Osteoblast (primary cell): ENCODE measurements around the gene SUMO3. TPM values are rescaled to one million over a fixed set of nuclear protein-coding genes. Genes with fewer than 3 reads are reported as not detected.

Experiments
- DNase-seq: peaks from one replicate; pipeline ENCODE4 v3.0.0; 2011; ENCODE audit warnings: low spot score, mixed read lengths; ENCODE audit not compliant: insufficient read length; ENCODE audit errors: missing footprints
- H2AFZ ChIP-seq: 2 replicates; pipeline ENCODE4 v1.6.0; 2011; ENCODE audit warnings: mild to moderate bottlenecking, low read length
- H3K27ac ChIP-seq: 2 replicates; pipeline ENCODE4 v1.5.1; 2011; ENCODE audit warnings: mild to moderate bottlenecking, low read depth, low read length, moderate library complexity
- H3K27me3 ChIP-seq: 2 replicates; pipeline ENCODE4 v1.6.0; 2012; ENCODE audit warnings: mild to moderate bottlenecking, control low read depth, inconsistent platforms, low read length, moderate library complexity; ENCODE audit not compliant: insufficient read depth
- H3K36me3 ChIP-seq: 2 replicates; pipeline ENCODE4 v1.5.1; 2011; ENCODE audit warnings: mild to moderate bottlenecking, low read length, control low read depth, moderate library complexity; ENCODE audit not compliant: insufficient read depth
- H3K4me1 ChIP-seq: 2 replicates; pipeline ENCODE4 v1.5.1; 2011; ENCODE audit warnings: mild to moderate bottlenecking, low read length, control low read depth, moderate library complexity; ENCODE audit not compliant: insufficient read depth
- H3K4me2 ChIP-seq: 2 replicates; pipeline ENCODE4 v1.6.0; 2011; ENCODE audit warnings: mild to moderate bottlenecking, low read length; ENCODE audit not compliant: insufficient read depth
- H3K4me3 ChIP-seq: fragments of 200-600 bp; sonication (generic); 3 replicates; pipeline ENCODE4 v1.5.1; 2012; ENCODE audit warnings: mild to moderate bottlenecking, low read length, inconsistent platforms; ENCODE audit not compliant: insufficient read depth
- H3K79me2 ChIP-seq: 2 replicates; pipeline ENCODE4 v1.6.0; 2012; ENCODE audit warnings: mild to moderate bottlenecking, low read length, control low read depth, inconsistent platforms; ENCODE audit not compliant: insufficient read depth
- H3K9me3 ChIP-seq: 2 replicates; pipeline ENCODE4 v1.5.1; 2011; ENCODE audit warnings: low read depth, low read length, control low read depth
- H4K20me1 ChIP-seq: 2 replicates; pipeline ENCODE4 v1.6.0; 2012; ENCODE audit warnings: mild to moderate bottlenecking, low read length, control low read depth; ENCODE audit not compliant: insufficient read depth
- CTCF ChIP-seq: IDR thresholded peaks from 2 replicates; pipeline ENCODE4 v1.5.1; 2011; ENCODE audit warnings: mild to moderate bottlenecking, low read depth, low read length, moderate library complexity; ENCODE audit errors: extremely low read depth
- total RNA-seq: library from RNA; depleted of rRNA; stranded (reverse); fragments of >200 nt; gene quantifications from 2 replicates; pipeline ENCODE4 v1.2.3, GENCODE V29; 2012

SUMO3 gene
- total RNA-seq, 1 donor = 80.7 TPM

GRCh38 chr21:44856131-44856530 is 38.3 kb upstream of the SUMO3 start:
- Histone ChIP-seq H3K4me1 (no peaks in the 10 kb centered on the region), H3K9me3 (no peaks in the 10 kb centered on the region), H3K27me3 (no peaks in the 10 kb centered on the region), H3K79me2 (peaks cover 94% of the 10 kb centered on the region), H3K27ac (no peak overlapping the region), H3K36me3 (peaks cover 89% of the 10 kb centered on the region), H3K4me2 (no peak overlapping the region), H3K4me3 (no peak overlapping the region), H4K20me1 (peaks cover 83% of the 10 kb centered on the region), H2AFZ (no peak overlapping the region)
- TF ChIP-seq CTCF = no peak
- DNase-seq = peak; percentile 15

GRCh38 chr21:44855572-44855971 is 37.7 kb upstream of the SUMO3 start:
- no peaks in the 10 kb centered on the region for H3K4me1 ChIP-seq
- H3K36me3 ChIP-seq = peaks cover 92% of the 10 kb centered on the region
- no peak for TF ChIP-seq CTCF

GRCh38 chr21:44854664-44855446 is 37.0 kb upstream of the SUMO3 start:
- no peak overlapping the region for H3K4me2 ChIP-seq
- no peak for TF ChIP-seq CTCF
- peaks cover 92% of the 10 kb centered on the region for H3K36me3 ChIP-seq
- no peaks in the 10 kb centered on the region for H3K4me1 ChIP-seq
- peaks cover 81% of the 10 kb centered on the region for H4K20me1 ChIP-seq
- H3K9me3 ChIP-seq = no peaks in the 10 kb centered on the region
- no peak overlapping the region for H3K27ac ChIP-seq
- H3K79me2 ChIP-seq = peaks cover 90% of the 10 kb centered on the region
- H3K4me3 ChIP-seq = no peak overlapping the region
- no peaks in the 10 kb centered on the region for H3K27me3 ChIP-seq
- no peak overlapping the region for H2AFZ ChIP-seq
- DNase-seq = peak; percentile 32

More at GRCh38 chr21:44855572-44855971, 37.7 kb upstream of the SUMO3 start:
- Histone ChIP-seq H3K4me2 (no peak overlapping the region), H3K27me3 (no peaks in the 10 kb centered on the region), H3K27ac (no peak overlapping the region), H4K20me1 (peaks cover 82% of the 10 kb centered on the region), H3K4me3 (no peak overlapping the region), H3K9me3 (no peaks in the 10 kb centered on the region), H2AFZ (no peak overlapping the region), H3K79me2 (peaks cover 92% of the 10 kb centered on the region)
- DNase-seq = peak; percentile 30

- peak; percentile 37 for DNase-seq
- no peak for TF ChIP-seq CTCF
- Histone ChIP-seq H3K9me3 (no peaks in the 10 kb centered on the region), H3K27me3 (no peaks in the 10 kb centered on the region), H3K4me3 (no peak overlapping the region), H3K36me3 (peaks cover 92% of the 10 kb centered on the region), H2AFZ (no peak overlapping the region), H3K4me2 (no peak overlapping the region), H3K79me2 (peaks cover 87% of the 10 kb centered on the region), H3K4me1 (no peaks in the 10 kb centered on the region), H4K20me1 (peaks cover 81% of the 10 kb centered on the region), H3K27ac (no peak overlapping the region)
Observed at GRCh38 chr21:44854391-44854663, 36.5 kb upstream of the SUMO3 start.
